HG03469 (cell line): Measurements from ENCODE around the gene PDE5A.
"Not testable (repeated sequence)": the region's sequence is repeated elsewhere in the genome, so short reads cannot be mapped to it uniquely, and the experiment has no call there.

Source experiments
- ATAC-seq: cut with Tn5 transposase; IDR thresholded peaks from one replicate; pipeline ENCODE4 v1.9.1; 2021; ENCODE audit warnings: mild to moderate bottlenecking, moderate library complexity, moderate number of reproducible peaks; ENCODE audit not compliant: unreplicated experiment

Gene PDE5A

GRCh38 chr4:119478446-119479179 is 150.0 kb downstream of the PDE5A start:
- ATAC-seq = no peak

- ATAC-seq = peak; percentile 51
Measured at GRCh38 chr4:119477412-119478053, 151.1 kb downstream of the PDE5A start.

- ATAC-seq = peak; percentile 29
Measured at GRCh38 chr4:119471259-119471658, 157.3 kb downstream of the PDE5A start.

- ATAC-seq = peak; percentile 26
Measured at GRCh38 chr4:119470737-119471063, 157.9 kb downstream of the PDE5A start.

- peak; percentile 55 for ATAC-seq
Measured at GRCh38 chr4:119470021-119470736, 158.4 kb downstream of the PDE5A start.

GRCh38 chr4:119469039-119469438 is 159.6 kb downstream of the PDE5A start:
- not testable (repeated sequence) for ATAC-seq

- ATAC-seq = not testable (repeated sequence)
Measured at GRCh38 chr4:119462733-119463132, 165.9 kb downstream of the PDE5A start.

- ATAC-seq = not testable (repeated sequence)
Measured at GRCh38 chr4:119455734-119456133, 172.9 kb downstream of the PDE5A start.

GRCh38 chr4:119454491-119455270 is 173.9 kb downstream of the PDE5A start:
- peak; percentile 100 for ATAC-seq

- not testable (repeated sequence) for ATAC-seq
Measured at GRCh38 chr4:119454151-119454490, 174.5 kb downstream of the PDE5A start.

- not testable (repeated sequence) for ATAC-seq
Measured at GRCh38 chr4:119453286-119453685, 175.3 kb downstream of the PDE5A start.

- not testable (repeated sequence) for ATAC-seq
Measured at GRCh38 chr4:119449851-119450250, 178.8 kb downstream of the PDE5A start.
